Nephron (organoid): ENCODE data around the gene STON1.

Experiments used
- H3K27ac Mint-ChIP-seq, 3 experiments: 2 replicates each; pipeline ENCODE4 v1.8.0; 2020; ENCODE audit warnings: mixed read lengths in 3 of 3, mild to moderate bottlenecking in 2 of 3, moderate library complexity in 1 of 3
- H3K27me3 Mint-ChIP-seq: 2 replicates; pipeline ENCODE4 v1.8.0; 2021; ENCODE audit warnings: low read depth, mild to moderate bottlenecking, moderate library complexity, mixed read lengths
- H3K36me3 Mint-ChIP-seq: 2 replicates; pipeline ENCODE4 v1.8.0; 2020; ENCODE audit warnings: low read depth, mixed read lengths
- H3K4me1 Mint-ChIP-seq: 2 replicates; pipeline ENCODE4 v1.8.0; 2020; ENCODE audit warnings: mixed read lengths
- H3K4me3 Mint-ChIP-seq, 3 experiments: 2 replicates each; pipeline ENCODE4 v1.8.0; 2020; ENCODE audit warnings: mild to moderate bottlenecking in 3 of 3, mixed read lengths in 3 of 3, moderate library complexity in 2 of 3
- H3K9me3 Mint-ChIP-seq: 2 replicates; pipeline ENCODE4 v1.8.0; 2020; ENCODE audit warnings: mixed read lengths
- CTCF ChIP-seq, 3 experiments: fragments of 200-600 bp; sonication (generic); IDR thresholded peaks; one replicate each; pipeline ENCODE4 v1.5.0; 2021; ENCODE audit warnings: antibody characterized with exemption in 3 of 3; ENCODE audit not compliant: unreplicated experiment in 3 of 3

Gene STON1

GRCh38 chr2:48483916-48484315 is 46.0 kb upstream of the STON1 start:
- Mint-ChIP-seq H3K4me3 (no peak overlapping the region), H3K4me1 (peaks cover 54% of the 10 kb centered on the region), H3K9me3 (no peaks in the 10 kb centered on the region), H3K27me3 (no peaks in the 10 kb centered on the region), H3K36me3 (peaks cover 32% of the 10 kb centered on the region), H3K27ac (peak overlapping the region; percentile 94 to 98 (median 96))
- TF ChIP-seq CTCF (IDR thresholded peaks at IDR 0.05; ENCODE audit: unreplicated experiment in 3 of 3), result no peak

GRCh38 chr2:48488545-48488944 is 41.4 kb upstream of the STON1 start:
- H3K9me3 Mint-ChIP-seq, result no peaks in the 10 kb centered on the region
- peak overlapping the region in 2 of 3 experiments; percentile 46 to 49 for H3K27ac Mint-ChIP-seq
- no peak overlapping the region for H3K4me3 Mint-ChIP-seq
- H3K4me1 Mint-ChIP-seq, result peaks cover 16% of the 10 kb centered on the region
- no peaks in the 10 kb centered on the region for H3K27me3 Mint-ChIP-seq
- no peak for TF ChIP-seq CTCF (IDR thresholded peaks at IDR 0.05; ENCODE audit: unreplicated experiment in 3 of 3)
- H3K36me3 Mint-ChIP-seq, result peaks cover 28% of the 10 kb centered on the region

GRCh38 chr2:48496849-48497248 is 33.1 kb upstream of the STON1 start:
- Mint-ChIP-seq H3K9me3 (no peaks in the 10 kb centered on the region), H3K27ac (no peak overlapping the region), H3K4me1 (peaks cover 8% of the 10 kb centered on the region), H3K36me3 (peaks cover 49% of the 10 kb centered on the region), H3K4me3 (no peak overlapping the region), H3K27me3 (no peaks in the 10 kb centered on the region)
- no peak for TF ChIP-seq CTCF (IDR thresholded peaks at IDR 0.05; ENCODE audit: unreplicated experiment in 3 of 3)

GRCh38 chr2:48504647-48505327 is 25.2 kb upstream of the STON1 start:
- no peak overlapping the region for H3K27ac Mint-ChIP-seq
- peaks cover 32% of the 10 kb centered on the region for H3K36me3 Mint-ChIP-seq
- peaks cover 4% of the 10 kb centered on the region for H3K4me1 Mint-ChIP-seq

GRCh38 chr2:48507111-48507510 is 22.8 kb upstream of the STON1 start:
- peaks cover 30% of the 10 kb centered on the region for H3K36me3 Mint-ChIP-seq
- no peaks in the 10 kb centered on the region for H3K9me3 Mint-ChIP-seq
- peak overlapping the region in 1 of 3 experiments; percentile 48 for H3K27ac Mint-ChIP-seq
- H3K4me1 Mint-ChIP-seq, result peaks cover 18% of the 10 kb centered on the region
- no peak for TF ChIP-seq CTCF (IDR thresholded peaks at IDR 0.05; ENCODE audit: unreplicated experiment in 3 of 3)
- no peaks in the 10 kb centered on the region for H3K27me3 Mint-ChIP-seq
- no peak overlapping the region for H3K4me3 Mint-ChIP-seq

More at GRCh38 chr2:48504647-48505327, 25.2 kb upstream of the STON1 start:
- Mint-ChIP-seq H3K27me3 (no peaks in the 10 kb centered on the region), H3K9me3 (no peaks in the 10 kb centered on the region), H3K4me3 (no peak overlapping the region)
- no peak for TF ChIP-seq CTCF (IDR thresholded peaks at IDR 0.05; ENCODE audit: unreplicated experiment in 3 of 3)
